PC-3 (cell line): Measurements from ENCODE around the gene NPBWR2. TPM values are rescaled to one million over a fixed set of nuclear protein-coding genes. Genes with fewer than 3 reads are reported as not detected.

ENCODE experiments used
- ATAC-seq: fragments of 200-7000 bp; cut with Tn5 transposase; 2 replicates; pipeline ENCODE4 v1.9.1; 2020; ENCODE audit warnings: mild to moderate bottlenecking, moderate library complexity
- BruUV-seq: library from RNA; stranded (reverse); fragments of 400-500 nt; replicated peaks from 2 replicates; lab custom pipeline; 2021; lab: Mats Ljungman, UMichigan
- CTCF ChIA-PET: fragments of 300-600 bp; sonication (Branson Sonifier 250); formaldehyde crosslinking; loops from one replicate; lab custom pipeline; 2022; ENCODE audit warnings: antibody characterized with exemption; lab: Charles Lee
- POLR2A ChIA-PET: fragments of 300-600 bp; sonication (Branson Sonifier 250); formaldehyde crosslinking; loops from one replicate; lab custom pipeline; 2022; ENCODE audit warnings: antibody characterized with exemption; ENCODE audit not compliant: unreplicated experiment; lab: Charles Lee
- DNase-seq: peaks from one replicate; pipeline ENCODE4 v3.0.0-alpha.2; 2015
- H2AFZ ChIP-seq: fragments of 300-600 bp; sonication (generic); 2 replicates; pipeline ENCODE4 v1.6.0; 2016; ENCODE audit warnings: antibody characterized with exemption, low read length
- H3F3A ChIP-seq: fragments of 300-600 bp; sonication (generic); one replicate; pipeline ENCODE4 v1.6.0; 2017; ENCODE audit warnings: antibody characterized with exemption, low read length, control low read depth, mild to moderate bottlenecking; ENCODE audit not compliant: unreplicated experiment
- H3K27ac ChIP-seq: fragments of 300-600 bp; sonication (generic); 2 replicates; pipeline ENCODE4 v1.5.1; 2016; ENCODE audit warnings: mild to moderate bottlenecking, low read length
- H3K27me3 ChIP-seq: fragments of 300-600 bp; sonication (generic); 2 replicates; pipeline ENCODE4 v1.6.1; 2016; ENCODE audit warnings: low read length, mixed read lengths
- H3K36me3 ChIP-seq: fragments of 300-600 bp; sonication (generic); 2 replicates; pipeline ENCODE4 v1.6.1; 2016; ENCODE audit warnings: low read depth, mixed run types, low read length, mixed read lengths
- H3K4me1 ChIP-seq: fragments of 300-600 bp; sonication (generic); 2 replicates; pipeline ENCODE4 v1.5.1; 2016; ENCODE audit warnings: low read length; ENCODE audit not compliant: insufficient read depth
- H3K4me2 ChIP-seq: fragments of 300-600 bp; sonication (generic); 2 replicates; pipeline ENCODE4 v1.6.0; 2016; ENCODE audit warnings: low read length
- H3K4me3 ChIP-seq: fragments of 300-600 bp; sonication (generic); 2 replicates; pipeline ENCODE4 v1.5.1; 2016; ENCODE audit warnings: mild to moderate bottlenecking, low read length, mixed read lengths
- H3K79me2 ChIP-seq: fragments of 300-600 bp; sonication (generic); 2 replicates; pipeline ENCODE4 v1.6.1; 2017; ENCODE audit warnings: low read length, mixed read lengths
- H3K9ac ChIP-seq: fragments of 300-600 bp; sonication (generic); 2 replicates; pipeline ENCODE4 v1.6.0; 2016; ENCODE audit warnings: mild to moderate bottlenecking, low read length
- H3K9me2 ChIP-seq: fragments of 300-600 bp; sonication (generic); replicated peaks from 2 replicates; pipeline ENCODE4 v1.6.1; 2016; ENCODE audit warnings: mixed run types, low read length, mixed read lengths
- H3K9me3 ChIP-seq: fragments of 300-600 bp; sonication (generic); 2 replicates; pipeline ENCODE4 v1.6.1; 2016; ENCODE audit warnings: low read length, mixed read lengths
- H4K20me1 ChIP-seq: fragments of 300-600 bp; sonication (generic); 2 replicates; pipeline ENCODE4 v1.6.1; 2016; ENCODE audit warnings: low read length, mixed read lengths
- EZH2 ChIP-seq: fragments of 300-600 bp; sonication (generic); IDR thresholded peaks from one replicate; pipeline ENCODE4 v1.6.1; 2017; ENCODE audit warnings: antibody characterized with exemption, mild to moderate bottlenecking, low read length; ENCODE audit not compliant: unreplicated experiment
- EZH2phosphoT487 ChIP-seq: fragments of 300-600 bp; sonication (generic); IDR thresholded peaks from 2 replicates; pipeline ENCODE4 v1.6.1; 2018; ENCODE audit warnings: mild to moderate bottlenecking, antibody characterized with exemption, low read length, borderline replicate concordance
- intact Hi-C: fragments of 100-400 bp; cut with micrococcal nuclease; formaldehyde crosslinking; loops from 2 replicates; pipeline ENCODE4 v1.9.0; 2023
- total RNA-seq: library from RNA; depleted of rRNA; stranded (reverse); fragments of >200 nt; gene quantifications from 2 replicates; pipeline ENCODE4 v1.2.3, GENCODE V29; 2014
- TF ChIP-seq, protein P1 (sequence below): fragments of 300-600 bp; sonication (generic); conservative IDR thresholded peaks from 2 replicates; pipeline ENCODE4 v1.5.1; 2017; ENCODE audit warnings: antibody characterized with exemption, low read depth, mild to moderate bottlenecking, low read length

The NPBWR2 gene
- total RNA-seq, 1 experiment from 2014 or later = not detected

DNA sequence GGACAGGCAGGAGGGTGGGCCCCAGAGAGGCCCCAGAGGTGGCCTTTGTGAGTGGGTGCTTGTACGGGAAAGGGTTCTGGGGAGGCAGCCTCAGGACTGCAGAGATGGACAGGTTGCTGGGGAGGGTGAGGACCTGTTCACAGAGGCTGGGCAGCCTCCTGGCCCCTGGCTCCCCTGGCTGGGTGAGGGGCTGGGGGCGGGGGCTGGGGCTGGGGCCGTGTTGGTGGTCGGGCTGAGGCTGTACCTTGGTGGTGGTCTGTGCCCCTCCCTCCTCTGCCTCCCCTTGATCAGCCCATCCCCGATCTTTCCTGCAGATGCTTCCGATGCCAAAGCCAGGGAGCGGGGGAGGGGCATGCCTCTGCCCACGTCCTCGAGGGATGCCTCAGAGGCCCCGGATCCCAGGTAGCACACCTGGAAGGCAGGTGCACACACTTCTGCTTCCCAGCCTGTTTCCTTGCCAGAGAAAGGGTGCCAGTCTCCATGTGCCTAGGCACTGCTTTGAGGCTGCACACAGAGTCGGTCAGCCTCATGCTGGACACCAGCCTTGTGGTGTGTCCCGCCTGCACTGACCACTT, 39.5 kb downstream of the NPBWR2 start:
- H3K9ac ChIP-seq = no peak overlapping the region
- TF ChIP-seq EZH2phosphoT487 = no peak
- TF ChIP-seq EZH2 = no peak
- TF ChIP-seq, protein P1, sequence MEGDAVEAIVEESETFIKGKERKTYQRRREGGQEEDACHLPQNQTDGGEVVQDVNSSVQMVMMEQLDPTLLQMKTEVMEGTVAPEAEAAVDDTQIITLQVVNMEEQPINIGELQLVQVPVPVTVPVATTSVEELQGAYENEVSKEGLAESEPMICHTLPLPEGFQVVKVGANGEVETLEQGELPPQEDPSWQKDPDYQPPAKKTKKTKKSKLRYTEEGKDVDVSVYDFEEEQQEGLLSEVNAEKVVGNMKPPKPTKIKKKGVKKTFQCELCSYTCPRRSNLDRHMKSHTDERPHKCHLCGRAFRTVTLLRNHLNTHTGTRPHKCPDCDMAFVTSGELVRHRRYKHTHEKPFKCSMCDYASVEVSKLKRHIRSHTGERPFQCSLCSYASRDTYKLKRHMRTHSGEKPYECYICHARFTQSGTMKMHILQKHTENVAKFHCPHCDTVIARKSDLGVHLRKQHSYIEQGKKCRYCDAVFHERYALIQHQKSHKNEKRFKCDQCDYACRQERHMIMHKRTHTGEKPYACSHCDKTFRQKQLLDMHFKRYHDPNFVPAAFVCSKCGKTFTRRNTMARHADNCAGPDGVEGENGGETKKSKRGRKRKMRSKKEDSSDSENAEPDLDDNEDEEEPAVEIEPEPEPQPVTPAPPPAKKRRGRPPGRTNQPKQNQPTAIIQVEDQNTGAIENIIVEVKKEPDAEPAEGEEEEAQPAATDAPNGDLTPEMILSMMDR = no peak
- CTCF ChIA-PET = no interaction called here

DNA sequence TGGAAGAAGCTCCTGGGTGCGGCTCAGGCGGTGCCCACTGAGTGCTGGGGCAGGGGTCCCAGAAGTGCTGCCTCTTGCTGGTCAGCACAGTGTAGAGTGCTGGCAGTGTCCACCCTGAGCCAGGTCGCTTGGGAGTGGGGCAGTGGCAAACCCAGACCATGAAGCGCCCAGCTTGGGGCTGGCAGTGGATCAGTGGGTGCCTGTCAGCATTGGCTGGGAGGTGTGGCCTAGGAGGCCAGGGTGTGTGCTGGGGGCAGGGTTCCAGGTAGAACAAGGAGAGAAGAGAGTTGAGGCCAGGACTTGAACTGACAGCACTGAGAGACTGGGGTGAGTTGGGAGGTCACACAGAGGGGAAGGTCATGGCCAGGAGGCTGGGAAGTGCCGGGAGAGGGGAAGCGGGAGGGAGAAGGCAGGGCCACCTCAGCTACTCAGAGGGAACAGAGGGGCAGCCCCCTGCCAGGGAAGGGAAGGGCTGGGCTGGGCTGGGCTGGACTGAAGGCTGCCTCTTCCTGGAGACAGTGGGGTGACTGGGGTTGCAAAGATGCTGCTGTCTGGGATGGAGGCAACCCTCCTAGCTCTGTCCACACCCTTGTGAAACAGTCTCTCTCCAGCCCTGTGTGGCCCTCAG, 40.2 kb downstream of the NPBWR2 start:
- CTCF ChIA-PET = no interaction called here
- no peak overlapping the region for H3K9ac ChIP-seq

More for the DNA sequence above, 39.5 kb downstream of the NPBWR2 start:
- H3K4me3 ChIP-seq = no peak overlapping the region
- BruUV-seq = no TSS peak
- POLR2A ChIA-PET = no interaction called here
- intact Hi-C loops = no loop called here
- no peak overlapping the region for H3K27ac ChIP-seq
- H3K9me3 ChIP-seq = no peaks in the 10 kb centered on the region
- DNase-seq (no peak), ATAC-seq (no peak)
- H3K9me2 ChIP-seq = no peaks in the 10 kb centered on the region
- no peaks in the 10 kb centered on the region for H3F3A ChIP-seq
- no peaks in the 10 kb centered on the region for H3K27me3 ChIP-seq
- H4K20me1 ChIP-seq = no peaks in the 10 kb centered on the region
- peaks cover 10% of the 10 kb centered on the region for H3K79me2 ChIP-seq
- no peaks in the 10 kb centered on the region for H3K36me3 ChIP-seq
- peaks cover 30% of the 10 kb centered on the region for H3K4me1 ChIP-seq
- H2AFZ ChIP-seq = no peak overlapping the region
- no peak overlapping the region for H3K4me2 ChIP-seq

More for the DNA sequence above, 40.2 kb downstream of the NPBWR2 start:
- Histone ChIP-seq H3F3A (no peaks in the 10 kb centered on the region), H3K4me1 (peaks cover 36% of the 10 kb centered on the region), H3K79me2 (peaks cover 10% of the 10 kb centered on the region), H3K4me3 (no peak overlapping the region), H3K36me3 (no peaks in the 10 kb centered on the region), H3K9me3 (no peaks in the 10 kb centered on the region), H3K27ac (no peak overlapping the region), H3K27me3 (no peaks in the 10 kb centered on the region), H2AFZ (no peak overlapping the region), H3K4me2 (no peak overlapping the region), H3K9me2 (no peaks in the 10 kb centered on the region), H4K20me1 (no peaks in the 10 kb centered on the region)
- ATAC-seq (no peak), DNase-seq (no peak)
- POLR2A ChIA-PET = no interaction called here
- TF ChIP-seq EZH2phosphoT487 (no peak), EZH2 (no peak)
- TF ChIP-seq, protein P1 = no peak
- no TSS peak for BruUV-seq
- intact Hi-C loops = no loop called here
